Stimulated activated CD4-positive, alpha-beta T cell treated with anti-CD3 and anti-CD28 coated beads, TNF-alpha, amount 100 ng/mL, for 24 hours (primary cell): ENCODE data around the gene NKTR.

Source experiments
- DNase-seq, 3 experiments: peaks; one replicate each; pipeline ENCODE4 v3.0.0-alpha.2; 2020; ENCODE audit warnings: low read depth in 3 of 3

The NKTR gene

GRCh38 chr3:42649783-42650182, 49.3 kb downstream of the NKTR start:
- no peak for DNase-seq

GRCh38 chr3:42651248-42652091, 51.0 kb downstream of the NKTR start:
- no peak for DNase-seq

GRCh38 chr3:42652251-42652610, 51.7 kb downstream of the NKTR start:
- no peak for DNase-seq

GRCh38 chr3:42652611-42653302, 52.3 kb downstream of the NKTR start:
- DNase-seq: no peak

GRCh38 chr3:42653303-42653559, 52.7 kb downstream of the NKTR start:
- DNase-seq: no peak

DNA sequence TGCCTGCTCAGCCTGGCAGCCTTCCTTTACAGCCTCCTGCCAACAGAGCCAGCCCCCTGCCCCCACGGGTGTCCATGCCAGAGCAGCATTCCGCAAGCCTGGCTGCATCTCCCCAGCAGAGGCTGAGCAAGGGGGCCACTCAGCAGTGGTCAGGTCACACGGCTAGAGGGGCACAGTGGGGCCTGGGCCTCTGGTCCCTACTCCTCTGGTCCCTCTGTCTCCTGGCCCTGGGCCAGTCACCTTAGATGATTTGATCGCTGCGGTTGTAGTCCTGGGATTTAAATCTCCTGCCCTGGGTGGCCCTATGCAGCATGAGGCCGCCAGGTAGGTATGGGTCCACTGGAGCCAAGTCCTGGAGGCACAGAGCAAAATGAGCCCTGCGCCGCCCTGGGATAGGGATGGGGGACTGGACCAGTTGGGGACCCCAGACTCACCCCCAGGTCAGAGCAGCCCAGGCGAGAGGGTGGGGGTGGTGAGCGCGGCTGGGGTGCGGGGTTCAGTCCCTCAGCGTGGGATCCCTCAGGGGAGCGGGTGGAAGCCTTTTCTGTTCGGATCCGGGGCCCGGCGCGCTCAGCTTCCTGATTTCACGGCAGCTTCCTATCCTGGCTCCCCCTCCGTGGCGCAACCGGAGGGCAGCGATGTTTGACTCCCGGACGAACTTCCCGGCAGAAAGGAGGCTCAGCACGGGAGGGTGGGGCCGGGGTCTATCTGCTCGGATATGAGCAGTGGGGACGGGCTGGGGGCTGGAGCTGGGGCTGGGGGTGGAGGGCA, 53.3 kb downstream of the NKTR start, which contains the start of gene ZBTB47:
Gene ZBTB47 (plus strand): TSS at position 138 of the 771 bp plus-strand sequence. CDS start 4,659 bp downstream, outside the sequence.
- no peak for DNase-seq

DNA sequence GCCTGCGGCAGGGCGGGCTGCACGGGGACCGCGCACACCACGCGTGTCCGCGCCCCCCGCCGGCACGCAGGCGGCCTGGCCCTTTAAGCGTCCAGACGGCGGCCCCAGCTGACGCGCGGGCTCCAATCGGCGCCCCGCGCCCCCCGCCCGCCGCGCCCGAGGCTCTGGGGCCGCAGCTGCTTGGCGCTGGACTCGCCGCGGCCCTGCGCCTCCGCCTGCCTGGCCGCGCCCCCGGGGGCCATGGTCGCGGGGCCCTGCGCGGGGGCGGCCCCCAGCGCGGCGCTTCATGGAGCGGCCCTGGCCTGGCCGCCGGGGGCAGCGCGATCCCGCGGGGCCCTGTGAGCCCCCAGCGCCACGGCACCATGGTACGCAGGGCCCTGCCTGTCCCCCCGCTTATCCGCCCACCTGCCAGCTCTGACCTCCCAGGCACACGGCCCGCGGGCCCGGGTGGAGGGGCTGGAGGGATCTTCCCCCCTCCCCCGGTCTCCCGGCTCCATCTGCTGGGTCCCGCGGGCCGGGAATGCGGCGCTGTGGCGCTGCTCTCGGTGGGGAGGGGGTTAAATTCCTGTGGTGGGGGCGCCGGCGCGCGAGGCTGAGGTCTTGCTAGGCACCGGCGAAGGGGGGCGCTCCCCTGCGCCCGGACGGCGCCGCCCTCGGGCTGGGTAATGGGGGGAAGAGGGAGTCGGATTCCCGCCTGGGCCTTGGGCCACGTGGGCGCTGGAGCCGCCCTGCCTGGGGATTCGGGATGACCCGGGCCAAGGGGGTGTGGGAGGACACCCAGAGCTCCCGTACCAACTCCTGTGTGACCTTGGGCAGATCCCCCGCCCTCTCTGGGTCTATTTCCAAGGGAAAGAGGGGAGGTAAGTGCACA, 54.1 kb downstream of the NKTR start:
- no peak for DNase-seq

DNA sequence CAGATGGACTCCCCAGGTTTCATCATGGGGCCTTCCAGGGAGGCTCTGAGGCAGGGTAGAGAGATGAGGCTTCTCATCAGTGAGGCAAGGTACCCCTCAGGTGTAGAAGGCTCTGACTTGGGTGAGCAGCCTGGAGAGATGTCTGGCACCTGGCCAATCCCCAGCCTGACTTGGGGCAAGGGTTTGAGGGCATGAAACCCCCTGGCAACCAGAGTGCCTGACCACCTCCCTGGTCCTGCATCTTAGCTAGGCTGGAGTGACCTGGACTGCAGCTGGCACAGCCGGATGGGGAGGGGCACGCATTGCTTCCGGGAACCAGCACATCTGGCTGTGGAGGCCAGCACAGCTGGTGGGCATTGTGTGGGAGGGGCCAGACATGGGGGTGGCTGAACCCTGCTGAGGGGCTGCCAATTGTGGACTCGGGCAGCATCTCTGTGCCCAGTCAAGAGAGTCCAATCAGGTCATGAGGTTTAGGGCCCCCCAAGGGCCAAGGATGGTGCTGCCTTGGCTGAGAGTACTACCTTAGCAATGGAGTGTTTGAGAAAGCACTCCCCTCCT, 54.9 kb downstream of the NKTR start:
- DNase-seq: no peak

- DNase-seq: no peak
These were observed 55.6 kb downstream of the NKTR start for GRCh38 chr3:42655980-42656679.

DNA sequence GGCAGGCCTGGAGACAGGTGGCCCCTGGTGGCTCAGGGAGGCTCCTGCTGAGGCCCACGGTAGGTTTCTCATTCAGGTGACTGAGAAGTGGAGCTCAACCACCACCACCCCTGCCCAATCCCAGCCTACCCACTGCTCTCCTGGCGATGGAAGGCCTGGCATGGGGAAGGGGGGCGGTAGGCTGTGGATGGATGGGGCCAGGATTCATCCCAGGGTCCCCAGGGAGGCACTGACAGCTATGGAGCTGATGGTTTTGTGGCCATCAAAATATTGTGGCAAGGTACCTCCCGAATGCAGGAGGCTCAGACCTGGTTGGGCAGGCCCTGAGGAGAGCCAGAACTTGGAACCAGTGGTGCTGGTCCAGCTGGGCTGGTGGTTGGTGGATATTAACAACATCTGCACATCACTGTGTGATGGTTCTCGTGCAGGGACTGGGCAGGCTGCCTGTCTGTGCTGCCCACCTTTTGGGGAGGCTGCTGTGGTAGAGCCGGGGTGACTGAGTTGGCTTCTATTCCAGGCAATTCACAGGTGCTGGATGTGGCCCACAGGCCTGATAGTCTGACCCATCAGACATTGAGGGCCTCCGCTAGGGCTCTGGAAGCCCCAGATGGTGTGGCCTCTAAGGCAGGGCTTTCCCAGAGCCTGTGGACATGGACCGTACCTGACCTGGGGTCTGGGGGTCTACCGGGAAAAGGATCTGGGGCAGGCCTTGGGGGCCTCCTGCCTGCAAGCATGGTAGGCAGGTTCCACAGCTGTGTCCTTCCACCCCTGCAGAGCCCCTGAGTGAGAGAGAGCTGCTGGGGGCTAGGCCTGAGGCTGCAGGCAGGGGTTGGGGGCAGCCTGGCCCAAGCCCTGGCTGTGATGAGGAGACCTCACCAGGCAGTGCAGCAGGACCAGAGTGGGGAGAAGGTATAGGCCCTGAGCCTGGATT, 56.5 kb downstream of the NKTR start:
- no peak for DNase-seq

GRCh38 chr3:42657675-42658074, 57.2 kb downstream of the NKTR start:
- DNase-seq: no peak

DNA sequence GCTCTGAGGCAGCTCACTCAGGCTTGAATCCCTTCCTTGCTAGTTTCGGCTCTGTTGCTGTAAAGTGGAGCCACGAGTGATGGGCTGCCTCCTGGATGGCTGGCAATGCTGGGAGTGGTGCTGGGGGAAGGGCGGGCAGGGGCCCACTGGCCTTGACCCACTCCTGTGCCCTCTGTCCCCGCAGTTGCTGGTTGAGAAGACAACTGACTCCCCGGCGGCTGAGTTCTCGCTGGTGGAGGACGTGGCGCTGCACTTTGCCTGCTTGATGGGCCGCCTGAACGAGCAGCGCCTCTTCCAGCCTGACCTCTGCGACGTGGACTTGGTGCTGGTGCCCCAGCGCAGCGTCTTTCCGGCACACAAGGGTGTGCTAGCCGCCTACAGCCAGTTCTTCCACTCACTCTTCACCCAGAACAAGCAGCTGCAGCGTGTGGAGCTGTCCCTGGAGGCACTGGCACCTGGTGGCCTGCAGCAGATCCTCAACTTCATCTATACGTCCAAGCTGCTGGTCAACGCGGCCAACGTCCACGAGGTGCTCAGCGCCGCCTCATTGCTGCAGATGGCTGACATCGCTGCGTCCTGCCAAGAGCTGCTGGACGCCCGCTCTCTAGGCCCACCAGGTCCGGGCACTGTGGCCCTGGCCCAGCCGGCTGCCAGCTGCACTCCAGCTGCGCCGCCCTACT, 57.7 kb downstream of the NKTR start:
- no peak for DNase-seq

DNA sequence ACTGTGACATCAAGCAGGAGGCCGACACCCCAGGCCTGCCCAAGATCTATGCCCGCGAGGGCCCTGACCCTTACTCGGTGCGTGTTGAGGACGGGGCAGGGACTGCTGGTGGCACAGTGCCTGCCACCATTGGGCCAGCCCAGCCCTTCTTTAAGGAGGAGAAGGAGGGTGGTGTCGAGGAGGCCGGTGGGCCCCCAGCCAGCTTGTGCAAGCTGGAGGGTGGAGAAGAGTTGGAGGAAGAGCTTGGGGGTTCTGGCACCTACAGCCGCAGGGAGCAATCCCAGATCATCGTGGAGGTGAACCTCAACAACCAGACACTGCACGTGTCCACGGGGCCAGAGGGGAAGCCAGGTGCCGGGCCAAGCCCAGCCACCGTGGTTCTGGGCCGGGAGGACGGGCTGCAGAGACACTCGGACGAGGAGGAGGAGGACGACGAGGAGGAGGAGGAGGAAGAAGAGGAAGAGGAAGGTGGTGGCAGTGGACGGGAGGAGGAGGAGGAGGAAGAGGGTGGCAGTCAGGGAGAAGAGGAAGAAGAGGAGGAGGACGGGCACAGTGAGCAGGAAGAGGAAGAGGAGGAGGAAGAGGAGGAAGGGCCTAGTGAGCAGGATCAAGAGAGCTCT, 58.4 kb downstream of the NKTR start:
- DNase-seq: no peak

DNA sequence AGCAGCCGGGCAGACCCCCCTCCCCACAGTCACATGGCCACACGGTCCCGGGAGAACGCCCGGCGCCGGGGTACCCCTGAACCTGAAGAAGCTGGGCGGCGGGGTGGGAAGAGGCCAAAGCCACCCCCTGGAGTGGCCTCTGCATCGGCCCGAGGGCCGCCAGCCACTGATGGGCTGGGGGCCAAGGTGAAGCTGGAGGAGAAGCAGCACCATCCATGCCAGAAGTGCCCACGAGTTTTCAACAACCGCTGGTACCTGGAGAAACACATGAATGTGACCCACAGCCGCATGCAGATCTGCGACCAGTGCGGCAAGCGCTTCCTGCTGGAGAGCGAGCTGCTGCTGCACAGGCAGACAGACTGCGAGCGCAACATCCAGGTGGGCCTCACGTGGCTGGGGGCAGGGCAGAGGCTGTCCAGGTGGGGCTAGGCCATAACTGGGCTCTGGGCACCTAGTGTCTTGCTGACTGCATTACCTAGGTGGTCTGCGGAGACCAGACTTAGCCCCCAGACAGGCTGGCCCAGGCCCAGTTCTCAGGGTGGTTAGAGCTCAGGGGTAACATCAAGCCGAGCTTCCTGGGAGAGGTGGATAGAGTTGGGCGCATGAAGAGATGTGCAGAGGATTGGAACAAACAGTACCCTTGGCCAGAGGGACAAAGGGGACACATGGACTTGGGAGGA, 59.1 kb downstream of the NKTR start:
- no peak for DNase-seq

DNA sequence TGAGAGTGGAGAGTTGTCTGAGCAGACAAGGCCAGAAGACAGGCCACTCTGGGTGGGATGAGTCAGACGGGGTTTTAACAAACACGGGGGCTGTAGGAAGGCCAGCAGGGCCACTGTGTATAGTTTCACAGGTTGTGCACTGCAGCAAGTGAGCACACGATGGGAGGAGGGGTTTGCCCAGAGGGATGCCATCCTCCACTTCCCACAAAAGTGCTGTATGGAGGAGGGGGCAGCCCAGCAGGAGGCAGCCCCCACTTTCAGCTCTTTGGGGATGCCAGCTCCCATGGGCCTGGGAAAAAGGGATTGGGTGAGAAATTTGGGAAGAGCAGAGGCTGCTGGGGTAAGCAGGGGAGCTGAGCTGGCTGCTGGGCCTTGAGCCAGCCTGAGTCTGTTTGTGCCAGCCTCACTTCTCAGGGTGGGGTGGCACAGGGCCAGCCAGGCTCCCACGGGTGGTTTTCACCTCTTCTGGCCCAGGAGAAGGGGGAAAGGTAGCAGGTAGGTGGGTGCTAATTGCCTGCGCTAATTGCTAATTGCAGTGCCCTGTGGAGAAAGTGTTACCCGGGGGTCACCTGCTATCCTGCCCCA, 59.7 kb downstream of the NKTR start:
- no peak for DNase-seq

- DNase-seq: no peak
These were observed 60.4 kb downstream of the NKTR start for GRCh38 chr3:42660898-42661297.

DNA sequence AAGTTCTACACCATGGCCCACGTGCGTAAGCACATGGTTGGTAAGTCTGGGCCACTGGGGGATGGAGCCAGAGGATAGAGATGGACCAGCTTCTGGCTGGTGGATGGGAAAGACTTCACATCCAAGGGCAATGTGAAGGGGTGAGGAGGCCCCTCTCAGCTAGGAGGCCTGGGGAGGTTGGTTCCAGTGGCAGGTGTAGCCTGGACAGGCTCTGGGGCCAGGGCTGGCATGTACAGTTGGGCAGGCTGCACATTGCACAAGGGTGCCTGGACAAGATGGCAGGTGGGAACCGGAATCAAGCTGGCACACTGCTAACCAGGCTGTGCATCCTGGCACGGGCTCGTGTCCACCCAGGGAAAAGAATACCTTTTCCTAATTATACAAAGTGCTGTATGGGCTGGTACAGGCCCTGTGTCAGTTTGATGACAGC, 61.1 kb downstream of the NKTR start:
- no peak for DNase-seq
